A549 (cell line): ENCODE data around the gene PRPSAP1.

ENCODE experiments used
- CHD4 ChIP-seq: fragments of 200-600 bp; sonication (generic); IDR thresholded peaks from 2 replicates; pipeline ENCODE4 v1.6.1; 2016; ENCODE audit warnings: antibody characterized with exemption, mild to moderate bottlenecking, borderline replicate concordance
- EP300 ChIP-seq, 2 experiments: fragments of >200 bp; sonication (Bioruptor Twin); formaldehyde crosslinking; IDR thresholded peaks; 2 replicates in 1 of 2; 3 replicates in 1 of 2; pipeline ENCODE4 v1.6.1; 2016 to 2017
- ESRRA ChIP-seq: fragments of 150-350 bp; IDR thresholded peaks from 2 replicates; pipeline ENCODE4 v1.6.1; 2014; ENCODE audit warnings: mild to moderate bottlenecking, low read length, borderline replicate concordance
- FOSL2 ChIP-seq, 2 experiments: fragments of 450-650 bp in 1 of 2; fragments of >200 bp in 1 of 2; sonication (Bioruptor Twin) in 1 of 2; formaldehyde crosslinking; IDR thresholded peaks; 2 replicates each; pipeline versions ENCODE4 v1.5.0 to v1.6.1; 2016 to 2020; ENCODE audit warnings: mild to moderate bottlenecking in 1 of 2, moderate library complexity in 1 of 2
- HDAC2 ChIP-seq: fragments of 200-600 bp; sonication (generic); IDR thresholded peaks from 2 replicates; pipeline ENCODE4 v1.6.1; 2016
- HOXA7 ChIP-seq: fragments of 250-450 bp; sonication (Bioruptor Pico); IDR thresholded peaks from 2 replicates; pipeline ENCODE4 v1.5.0; 2020; ENCODE audit warnings: mild to moderate bottlenecking, moderate library complexity
- JUNB ChIP-seq: fragments of >200 bp; sonication (Bioruptor Twin); formaldehyde crosslinking; IDR thresholded peaks from 2 replicates; pipeline ENCODE4 v1.6.1; 2016
- KDM1A ChIP-seq: fragments of 200-600 bp; sonication (generic); IDR thresholded peaks from 2 replicates; pipeline ENCODE4 v1.6.1; 2016; ENCODE audit warnings: low read depth, mild to moderate bottlenecking
- POLR2A ChIP-seq: IDR thresholded peaks from 2 replicates; pipeline ENCODE4 v1.6.1; 2012; ENCODE audit warnings: mild to moderate bottlenecking, low read length
- RAD21 ChIP-seq, 2 experiments: fragments of >200 bp in 1 of 2; sonication (Bioruptor Twin) in 1 of 2; formaldehyde crosslinking in 1 of 2; IDR thresholded peaks in 1 of 2; conservative IDR thresholded peaks in 1 of 2; 2 replicates in 1 of 2; 3 replicates in 1 of 2; pipeline ENCODE4 v1.6.1; 2012 to 2018; ENCODE audit warnings: inconsistent platforms in 1 of 2
- RFX5 ChIP-seq: fragments of 450-650 bp; IDR thresholded peaks from 2 replicates; pipeline ENCODE4 v1.7.1; 2014; ENCODE audit warnings: antibody characterized with exemption, mild to moderate bottlenecking, moderate library complexity
- TF ChIP-seq, protein P1 (sequence below): fragments of >200 bp; sonication (Bioruptor Twin); formaldehyde crosslinking; IDR thresholded peaks from 3 replicates; pipeline ENCODE4 v1.5.1; 2016
- TF ChIP-seq, protein P2 (sequence below): IDR thresholded peaks from 2 replicates; pipeline ENCODE4 v1.6.1; 2012
- TF ChIP-seq, protein P3 (sequence below): fragments of 200-600 bp; sonication (generic); IDR thresholded peaks from 2 replicates; pipeline ENCODE4 v1.6.1; 2016; ENCODE audit warnings: antibody characterized with exemption, mild to moderate bottlenecking, moderate library complexity

DNA sequence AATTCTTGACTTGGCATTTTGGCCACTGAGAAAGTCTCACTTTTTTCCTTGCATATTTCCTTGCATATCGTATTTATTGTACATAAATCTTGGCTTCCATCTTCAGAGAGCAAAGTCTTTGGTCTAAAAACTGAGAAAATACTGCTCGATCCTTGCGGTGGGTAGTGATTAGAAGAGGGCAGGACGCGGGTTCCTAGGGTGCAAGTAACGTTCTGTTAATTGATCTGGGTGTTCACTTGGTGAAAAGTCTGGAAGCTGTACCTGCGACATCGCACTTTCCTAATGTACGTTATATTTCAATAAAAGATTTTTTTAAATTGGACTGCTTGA is 89.3 kb downstream of the PRPSAP1 start:
- TF ChIP-seq HDAC2, result no peak
- TF ChIP-seq, protein P1, sequence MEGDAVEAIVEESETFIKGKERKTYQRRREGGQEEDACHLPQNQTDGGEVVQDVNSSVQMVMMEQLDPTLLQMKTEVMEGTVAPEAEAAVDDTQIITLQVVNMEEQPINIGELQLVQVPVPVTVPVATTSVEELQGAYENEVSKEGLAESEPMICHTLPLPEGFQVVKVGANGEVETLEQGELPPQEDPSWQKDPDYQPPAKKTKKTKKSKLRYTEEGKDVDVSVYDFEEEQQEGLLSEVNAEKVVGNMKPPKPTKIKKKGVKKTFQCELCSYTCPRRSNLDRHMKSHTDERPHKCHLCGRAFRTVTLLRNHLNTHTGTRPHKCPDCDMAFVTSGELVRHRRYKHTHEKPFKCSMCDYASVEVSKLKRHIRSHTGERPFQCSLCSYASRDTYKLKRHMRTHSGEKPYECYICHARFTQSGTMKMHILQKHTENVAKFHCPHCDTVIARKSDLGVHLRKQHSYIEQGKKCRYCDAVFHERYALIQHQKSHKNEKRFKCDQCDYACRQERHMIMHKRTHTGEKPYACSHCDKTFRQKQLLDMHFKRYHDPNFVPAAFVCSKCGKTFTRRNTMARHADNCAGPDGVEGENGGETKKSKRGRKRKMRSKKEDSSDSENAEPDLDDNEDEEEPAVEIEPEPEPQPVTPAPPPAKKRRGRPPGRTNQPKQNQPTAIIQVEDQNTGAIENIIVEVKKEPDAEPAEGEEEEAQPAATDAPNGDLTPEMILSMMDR, result no peak
- TF ChIP-seq, protein P2, sequence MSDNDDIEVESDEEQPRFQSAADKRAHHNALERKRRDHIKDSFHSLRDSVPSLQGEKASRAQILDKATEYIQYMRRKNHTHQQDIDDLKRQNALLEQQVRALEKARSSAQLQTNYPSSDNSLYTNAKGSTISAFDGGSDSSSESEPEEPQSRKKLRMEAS, result no peak
- no peak for TF ChIP-seq RFX5
- TF ChIP-seq KDM1A, result no peak
- TF ChIP-seq ESRRA, result no peak
- TF ChIP-seq, protein P3, sequence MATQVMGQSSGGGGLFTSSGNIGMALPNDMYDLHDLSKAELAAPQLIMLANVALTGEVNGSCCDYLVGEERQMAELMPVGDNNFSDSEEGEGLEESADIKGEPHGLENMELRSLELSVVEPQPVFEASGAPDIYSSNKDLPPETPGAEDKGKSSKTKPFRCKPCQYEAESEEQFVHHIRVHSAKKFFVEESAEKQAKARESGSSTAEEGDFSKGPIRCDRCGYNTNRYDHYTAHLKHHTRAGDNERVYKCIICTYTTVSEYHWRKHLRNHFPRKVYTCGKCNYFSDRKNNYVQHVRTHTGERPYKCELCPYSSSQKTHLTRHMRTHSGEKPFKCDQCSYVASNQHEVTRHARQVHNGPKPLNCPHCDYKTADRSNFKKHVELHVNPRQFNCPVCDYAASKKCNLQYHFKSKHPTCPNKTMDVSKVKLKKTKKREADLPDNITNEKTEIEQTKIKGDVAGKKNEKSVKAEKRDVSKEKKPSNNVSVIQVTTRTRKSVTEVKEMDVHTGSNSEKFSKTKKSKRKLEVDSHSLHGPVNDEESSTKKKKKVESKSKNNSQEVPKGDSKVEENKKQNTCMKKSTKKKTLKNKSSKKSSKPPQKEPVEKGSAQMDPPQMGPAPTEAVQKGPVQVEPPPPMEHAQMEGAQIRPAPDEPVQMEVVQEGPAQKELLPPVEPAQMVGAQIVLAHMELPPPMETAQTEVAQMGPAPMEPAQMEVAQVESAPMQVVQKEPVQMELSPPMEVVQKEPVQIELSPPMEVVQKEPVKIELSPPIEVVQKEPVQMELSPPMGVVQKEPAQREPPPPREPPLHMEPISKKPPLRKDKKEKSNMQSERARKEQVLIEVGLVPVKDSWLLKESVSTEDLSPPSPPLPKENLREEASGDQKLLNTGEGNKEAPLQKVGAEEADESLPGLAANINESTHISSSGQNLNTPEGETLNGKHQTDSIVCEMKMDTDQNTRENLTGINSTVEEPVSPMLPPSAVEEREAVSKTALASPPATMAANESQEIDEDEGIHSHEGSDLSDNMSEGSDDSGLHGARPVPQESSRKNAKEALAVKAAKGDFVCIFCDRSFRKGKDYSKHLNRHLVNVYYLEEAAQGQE, result no peak
- no peak for TF ChIP-seq HOXA7
- no peak for TF ChIP-seq POLR2A
- TF ChIP-seq RAD21 (conservative IDR thresholded peaks at IDR 0.05 in 1 of 2, IDR thresholded peaks at IDR 0.05 in 1 of 2), result no peak
- TF ChIP-seq CHD4, result no peak
- no peak for TF ChIP-seq EP300 (IDR thresholded peaks at IDR 0.05)
- no peak for TF ChIP-seq JUNB
- TF ChIP-seq FOSL2 (IDR thresholded peaks at IDR 0.05), result no peak
- no peak for TF ChIP-seq FOSL2 (CRISPR knock-in tag; IDR thresholded peaks at IDR 0.05)
